Stimulated activated CD4-positive, alpha-beta T cell treated with anti-CD3 and anti-CD28 coated beads, Interleukin-4, amount 100 ng/mL, for 4 hours (primary cell): ENCODE data around the gene TREX2.
A peak's percentile ranks its signal among the peaks of the same experiment; 100 is the strongest.
"Not testable (repeated sequence)": the region's sequence is repeated elsewhere in the genome, so short reads cannot be mapped to it uniquely, and the experiment has no call there.

ENCODE experiments used
- DNase-seq, 2 experiments: peaks; one replicate each; pipeline ENCODE4 v3.0.0-alpha.2; 2020

The TREX2 gene

GRCh38 chrX:153406011-153406410 lies 39.8 kb downstream of the TREX2 start:
- no peak for DNase-seq

- no peak for DNase-seq
These were observed 40.4 kb downstream of the TREX2 start for GRCh38 chrX:153405426-153405825.

- not testable (repeated sequence) for DNase-seq
These were observed 41.5 kb downstream of the TREX2 start for GRCh38 chrX:153404333-153404732.

GRCh38 chrX:153401133-153401764 lies 44.6 kb downstream of the TREX2 start, which contains the start of gene PNMA6E:
Gene PNMA6E (minus strand): TSS chrX:153401350. CDS start chrX:153398849, 2,501 bp downstream.
- no peak for DNase-seq

- DNase-seq: peak; percentile 25 to 55
These were observed 45.4 kb downstream of the TREX2 start for GRCh38 chrX:153400146-153401132.

GRCh38 chrX:153398275-153398960 lies 47.4 kb downstream of the TREX2 start:
- DNase-seq: no peak

GRCh38 chrX:153397256-153397960 lies 48.4 kb downstream of the TREX2 start:
- DNase-seq: no peak

- DNase-seq: no peak
These were observed 49.3 kb downstream of the TREX2 start for GRCh38 chrX:153396320-153397195.

- DNase-seq: no peak
These were observed 50.1 kb downstream of the TREX2 start for GRCh38 chrX:153395613-153396319.

GRCh38 chrX:153394612-153395011 lies 51.2 kb downstream of the TREX2 start:
- DNase-seq: no peak
